Prostate gland (tissue), 2 donors: ENCODE results near the gene AOAH.

ENCODE experiments used
- POLR2A ChIP-seq: fragments of 450-650 bp; IDR thresholded peaks from one replicate; pipeline ENCODE4 v1.6.1; 2016; ENCODE audit warnings: antibody characterized with exemption, mild to moderate bottlenecking
- POLR2AphosphoS5 ChIP-seq: sonication (generic); formaldehyde crosslinking; IDR thresholded peaks from one replicate; pipeline ENCODE4 v1.6.1; 2017; ENCODE audit warnings: antibody characterized with exemption
- TF ChIP-seq, protein P1 (sequence below), 4 experiments: fragments of 200-600 bp in 2 of 4; fragments of 450-650 bp in 2 of 4; sonication (generic) in 2 of 4; IDR thresholded peaks; 1 replicate in 3 of 4; 2 replicates in 1 of 4; pipeline ENCODE4 v1.5.1; 2016 to 2019; ENCODE audit warnings: antibody characterized with exemption in 4 of 4, mild to moderate bottlenecking in 2 of 4, moderate library complexity in 2 of 4

DNA sequence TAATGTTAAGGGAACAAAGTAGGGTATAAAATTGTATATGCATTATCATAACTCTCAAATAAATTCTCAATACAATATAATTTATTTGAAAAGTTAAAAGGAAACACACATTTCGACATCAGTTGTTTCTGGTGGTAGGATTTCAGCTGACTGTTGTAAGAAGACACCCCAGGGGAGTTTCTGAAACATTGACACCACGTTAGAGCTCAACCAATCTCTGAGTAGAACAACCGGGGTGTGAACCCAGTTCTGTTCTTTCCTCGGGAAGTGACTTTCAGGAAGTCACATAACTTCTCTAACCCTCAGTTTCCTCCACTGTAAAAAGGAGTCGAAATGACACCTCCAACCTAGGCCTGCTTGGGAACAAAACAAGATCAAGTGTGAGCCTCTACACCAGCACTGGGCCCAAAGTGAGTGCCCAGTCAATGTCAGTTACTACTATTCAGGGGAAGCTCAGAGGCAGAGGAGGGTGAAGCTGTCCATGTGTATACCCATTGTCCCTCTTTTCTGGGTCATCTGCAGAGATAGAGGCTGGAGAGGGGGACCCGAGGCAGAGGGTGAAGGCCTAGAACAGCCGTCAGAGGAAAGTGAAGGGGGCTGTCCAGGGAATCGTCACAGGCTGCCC, 67.1 kb downstream of the AOAH start:
- TF ChIP-seq, protein P1, sequence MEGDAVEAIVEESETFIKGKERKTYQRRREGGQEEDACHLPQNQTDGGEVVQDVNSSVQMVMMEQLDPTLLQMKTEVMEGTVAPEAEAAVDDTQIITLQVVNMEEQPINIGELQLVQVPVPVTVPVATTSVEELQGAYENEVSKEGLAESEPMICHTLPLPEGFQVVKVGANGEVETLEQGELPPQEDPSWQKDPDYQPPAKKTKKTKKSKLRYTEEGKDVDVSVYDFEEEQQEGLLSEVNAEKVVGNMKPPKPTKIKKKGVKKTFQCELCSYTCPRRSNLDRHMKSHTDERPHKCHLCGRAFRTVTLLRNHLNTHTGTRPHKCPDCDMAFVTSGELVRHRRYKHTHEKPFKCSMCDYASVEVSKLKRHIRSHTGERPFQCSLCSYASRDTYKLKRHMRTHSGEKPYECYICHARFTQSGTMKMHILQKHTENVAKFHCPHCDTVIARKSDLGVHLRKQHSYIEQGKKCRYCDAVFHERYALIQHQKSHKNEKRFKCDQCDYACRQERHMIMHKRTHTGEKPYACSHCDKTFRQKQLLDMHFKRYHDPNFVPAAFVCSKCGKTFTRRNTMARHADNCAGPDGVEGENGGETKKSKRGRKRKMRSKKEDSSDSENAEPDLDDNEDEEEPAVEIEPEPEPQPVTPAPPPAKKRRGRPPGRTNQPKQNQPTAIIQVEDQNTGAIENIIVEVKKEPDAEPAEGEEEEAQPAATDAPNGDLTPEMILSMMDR (IDR thresholded peaks at IDR 0.05): no peak
- no peak for TF ChIP-seq POLR2AphosphoS5
- TF ChIP-seq POLR2A: no peak
